Panc1 (cell line): ENCODE results near the gene TIGAR. TPM values are rescaled to one million over a fixed set of nuclear protein-coding genes. Genes with fewer than 3 reads are reported as not detected.

Source experiments
- ATAC-seq: fragments of 200-7000 bp; cut with Tn5 transposase; 2 replicates; pipeline ENCODE4 v1.9.1; 2020; ENCODE audit warnings: mild to moderate bottlenecking, moderate library complexity
- BruUV-seq: library from RNA; stranded (reverse); fragments of 400-500 nt; replicated peaks from 2 replicates; lab custom pipeline; 2021; lab: Mats Ljungman, UMichigan
- CTCF ChIA-PET: fragments of 300-600 bp; sonication (Branson Sonifier 250); formaldehyde crosslinking; loops from one replicate; lab custom pipeline; 2022; ENCODE audit warnings: antibody characterized with exemption; lab: Charles Lee
- POLR2A ChIA-PET: fragments of 300-600 bp; sonication (Branson Sonifier 250); formaldehyde crosslinking; loops from one replicate; lab custom pipeline; 2022; ENCODE audit warnings: antibody characterized with exemption; lab: Charles Lee
- DNase-seq: peaks from one replicate; pipeline ENCODE4 v3.0.0-alpha.2; 2010; ENCODE audit warnings: low read depth, low spot score
- H3K27ac ChIP-seq: 2 replicates; pipeline ENCODE4 v1.5.1; 2011; ENCODE audit warnings: mild to moderate bottlenecking, low read length, inconsistent platforms
- H3K27me3 ChIP-seq: fragments of 200-500 bp; sonication (Bioruptor generic); 2 replicates; pipeline ENCODE4 v1.6.0; 2014; ENCODE audit warnings: low read length, inconsistent platforms; ENCODE audit not compliant: control insufficient read depth, insufficient read depth
- H3K36me3 ChIP-seq: fragments of 200-500 bp; sonication (Bioruptor generic); 2 replicates; pipeline ENCODE4 v1.5.1; 2014; ENCODE audit warnings: inconsistent platforms, mild to moderate bottlenecking, low read length, moderate library complexity; ENCODE audit not compliant: control insufficient read depth, insufficient read depth
- H3K4me1 ChIP-seq: 2 replicates; pipeline ENCODE4 v1.5.1; 2011; ENCODE audit warnings: inconsistent platforms, mild to moderate bottlenecking, low read length, moderate library complexity; ENCODE audit not compliant: control insufficient read depth, insufficient read depth
- H3K4me3 ChIP-seq, 2 experiments: 2 replicates each; pipeline ENCODE4 v1.5.1; 2011 to 2012; ENCODE audit warnings: low read depth in 2 of 2, low read length in 2 of 2, mild to moderate bottlenecking in 2 of 2, inconsistent platforms in 1 of 2, moderate library complexity in 1 of 2
- H3K9me3 ChIP-seq: fragments of 200-500 bp; sonication (Bioruptor generic); 2 replicates; pipeline ENCODE4 v1.5.1; 2014; ENCODE audit warnings: low read depth, mild to moderate bottlenecking, inconsistent platforms, low read length, moderate library complexity; ENCODE audit not compliant: control insufficient read depth, insufficient read depth
- POLR2AphosphoS5 ChIP-seq: IDR thresholded peaks from 2 replicates; pipeline ENCODE4 v1.6.1; 2012; ENCODE audit warnings: mild to moderate bottlenecking, low read depth, low read length, moderate library complexity
- SIN3A ChIP-seq: IDR thresholded peaks from 2 replicates; pipeline ENCODE4 v1.6.1; 2012; ENCODE audit warnings: low read depth, mild to moderate bottlenecking, low read length, moderate library complexity, borderline replicate concordance; ENCODE audit not compliant: insufficient read depth
- TCF7L2 ChIP-seq: IDR thresholded peaks from 2 replicates; pipeline ENCODE4 v1.6.1; 2011; ENCODE audit warnings: mild to moderate bottlenecking, low read depth, low read length, inconsistent platforms
- in situ Hi-C: cut with HindIII; loops from 2 replicates; pipeline ENCODE4 v1.10.0; 2016; ENCODE audit warnings: low sequenced_read_pairs, low pct_unique_long_range_greater_than_20kb
- intact Hi-C: fragments of 100-400 bp; cut with micrococcal nuclease; formaldehyde crosslinking; loops from one replicate; pipeline ENCODE4 v1.10.0; 2022; ENCODE audit not compliant: unreplicated experiment
- total RNA-seq: library from RNA; stranded (reverse); gene quantifications from one replicate; pipeline ENCODE4 v1.2.1, GENCODE V29; 2021; ENCODE audit not compliant: unreplicated experiment
- TF ChIP-seq, protein P1 (sequence below): fragments of 450-650 bp; IDR thresholded peaks from 2 replicates; pipeline ENCODE4 v1.5.1; 2017; ENCODE audit warnings: mild to moderate bottlenecking
- TF ChIP-seq, protein P2 (sequence below), 2 experiments: IDR thresholded peaks; 2 replicates each; pipeline ENCODE4 v1.6.1; 2011 to 2012; ENCODE audit warnings: low read depth in 2 of 2, control low read depth in 1 of 2, low read length in 1 of 2, mild to moderate bottlenecking in 1 of 2, moderate library complexity in 1 of 2; ENCODE audit not compliant: insufficient read depth in 1 of 2

TIGAR gene
- total RNA-seq, 1 experiment from 2014 or later, result 17.4 TPM

DNA sequence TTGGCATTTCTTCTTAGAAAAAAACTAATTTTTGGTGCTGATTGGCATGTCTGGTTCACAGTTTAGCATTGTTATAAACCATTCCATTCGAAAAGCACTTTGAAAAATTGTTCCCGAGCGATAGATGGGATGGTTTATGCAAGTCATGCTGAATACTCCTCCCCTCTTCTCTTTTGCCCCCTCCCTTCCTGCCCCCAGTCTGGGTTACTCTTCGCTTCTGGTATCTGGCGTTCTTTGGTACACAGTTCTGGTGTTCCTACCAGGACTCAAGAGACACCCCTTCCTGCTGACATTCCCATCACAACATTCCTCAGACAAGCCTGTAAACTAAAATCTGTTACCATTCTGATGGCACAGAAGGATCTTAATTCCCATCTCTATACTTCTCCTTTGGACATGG is 20.1 kb upstream of the TIGAR start:
- Histone ChIP-seq H3K9me3 (no peaks in the 10 kb centered on the region), H3K36me3 (no peaks in the 10 kb centered on the region), H3K27me3 (peaks cover 2% of the 10 kb centered on the region; the same call in 1 of the 2 replicates), H3K4me3 (no peak overlapping the region), H3K27ac (no peak overlapping the region), H3K4me1 (no peaks in the 10 kb centered on the region)
- POLR2A ChIA-PET, result no interaction called here
- CTCF ChIA-PET, result no interaction called here
- ATAC-seq (no peak), DNase-seq (no peak)
- TF ChIP-seq TCF7L2 (no peak), POLR2AphosphoS5 (no peak), SIN3A (no peak)
- TF ChIP-seq, protein P1, sequence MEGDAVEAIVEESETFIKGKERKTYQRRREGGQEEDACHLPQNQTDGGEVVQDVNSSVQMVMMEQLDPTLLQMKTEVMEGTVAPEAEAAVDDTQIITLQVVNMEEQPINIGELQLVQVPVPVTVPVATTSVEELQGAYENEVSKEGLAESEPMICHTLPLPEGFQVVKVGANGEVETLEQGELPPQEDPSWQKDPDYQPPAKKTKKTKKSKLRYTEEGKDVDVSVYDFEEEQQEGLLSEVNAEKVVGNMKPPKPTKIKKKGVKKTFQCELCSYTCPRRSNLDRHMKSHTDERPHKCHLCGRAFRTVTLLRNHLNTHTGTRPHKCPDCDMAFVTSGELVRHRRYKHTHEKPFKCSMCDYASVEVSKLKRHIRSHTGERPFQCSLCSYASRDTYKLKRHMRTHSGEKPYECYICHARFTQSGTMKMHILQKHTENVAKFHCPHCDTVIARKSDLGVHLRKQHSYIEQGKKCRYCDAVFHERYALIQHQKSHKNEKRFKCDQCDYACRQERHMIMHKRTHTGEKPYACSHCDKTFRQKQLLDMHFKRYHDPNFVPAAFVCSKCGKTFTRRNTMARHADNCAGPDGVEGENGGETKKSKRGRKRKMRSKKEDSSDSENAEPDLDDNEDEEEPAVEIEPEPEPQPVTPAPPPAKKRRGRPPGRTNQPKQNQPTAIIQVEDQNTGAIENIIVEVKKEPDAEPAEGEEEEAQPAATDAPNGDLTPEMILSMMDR, result no peak
- TF ChIP-seq, protein P2, sequence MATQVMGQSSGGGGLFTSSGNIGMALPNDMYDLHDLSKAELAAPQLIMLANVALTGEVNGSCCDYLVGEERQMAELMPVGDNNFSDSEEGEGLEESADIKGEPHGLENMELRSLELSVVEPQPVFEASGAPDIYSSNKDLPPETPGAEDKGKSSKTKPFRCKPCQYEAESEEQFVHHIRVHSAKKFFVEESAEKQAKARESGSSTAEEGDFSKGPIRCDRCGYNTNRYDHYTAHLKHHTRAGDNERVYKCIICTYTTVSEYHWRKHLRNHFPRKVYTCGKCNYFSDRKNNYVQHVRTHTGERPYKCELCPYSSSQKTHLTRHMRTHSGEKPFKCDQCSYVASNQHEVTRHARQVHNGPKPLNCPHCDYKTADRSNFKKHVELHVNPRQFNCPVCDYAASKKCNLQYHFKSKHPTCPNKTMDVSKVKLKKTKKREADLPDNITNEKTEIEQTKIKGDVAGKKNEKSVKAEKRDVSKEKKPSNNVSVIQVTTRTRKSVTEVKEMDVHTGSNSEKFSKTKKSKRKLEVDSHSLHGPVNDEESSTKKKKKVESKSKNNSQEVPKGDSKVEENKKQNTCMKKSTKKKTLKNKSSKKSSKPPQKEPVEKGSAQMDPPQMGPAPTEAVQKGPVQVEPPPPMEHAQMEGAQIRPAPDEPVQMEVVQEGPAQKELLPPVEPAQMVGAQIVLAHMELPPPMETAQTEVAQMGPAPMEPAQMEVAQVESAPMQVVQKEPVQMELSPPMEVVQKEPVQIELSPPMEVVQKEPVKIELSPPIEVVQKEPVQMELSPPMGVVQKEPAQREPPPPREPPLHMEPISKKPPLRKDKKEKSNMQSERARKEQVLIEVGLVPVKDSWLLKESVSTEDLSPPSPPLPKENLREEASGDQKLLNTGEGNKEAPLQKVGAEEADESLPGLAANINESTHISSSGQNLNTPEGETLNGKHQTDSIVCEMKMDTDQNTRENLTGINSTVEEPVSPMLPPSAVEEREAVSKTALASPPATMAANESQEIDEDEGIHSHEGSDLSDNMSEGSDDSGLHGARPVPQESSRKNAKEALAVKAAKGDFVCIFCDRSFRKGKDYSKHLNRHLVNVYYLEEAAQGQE (IDR thresholded peaks at IDR 0.05; ENCODE audit: insufficient read depth in 1 of 2, low read depth in 2 of 2, low read length in 1 of 2), result no peak
- BruUV-seq, result no TSS peak
- intact Hi-C loops, result no loop called here
- in situ Hi-C loops, result no loop called here

DNA sequence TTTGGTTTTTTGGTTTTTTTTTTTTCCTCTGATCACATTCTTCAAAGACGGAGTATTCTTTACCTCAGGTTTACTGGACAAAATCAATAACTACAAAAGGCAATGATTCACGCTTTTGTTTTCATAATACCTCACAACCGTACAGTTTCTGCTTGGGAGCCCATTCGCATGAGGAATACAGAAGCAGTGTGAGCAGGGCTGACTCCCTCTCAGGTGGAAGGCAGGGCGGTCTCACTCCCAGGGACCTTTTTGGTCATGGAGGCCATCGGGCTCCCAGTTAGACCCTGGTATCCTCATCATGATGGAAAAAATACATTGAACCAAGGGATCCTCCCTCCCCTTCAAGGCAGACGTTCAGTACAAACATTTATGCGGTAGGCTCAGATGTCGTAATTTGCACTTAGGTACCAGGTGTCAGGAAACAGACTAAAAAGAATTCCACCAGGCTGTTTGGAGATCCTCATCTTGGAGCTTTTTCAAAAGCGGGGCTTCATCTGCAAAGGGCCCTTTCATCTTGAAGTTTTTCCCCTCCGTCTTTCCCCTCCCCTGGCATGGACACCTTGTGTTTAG is 19.0 kb upstream of the TIGAR start:
- no peaks in the 10 kb centered on the region for H3K9me3 ChIP-seq
- ATAC-seq, result no peak
- CTCF ChIA-PET, result no interaction called here
- no peak overlapping the region for H3K27ac ChIP-seq
- DNase-seq, result no peak
- H3K4me1 ChIP-seq, result no peaks in the 10 kb centered on the region
- peaks cover 2% of the 10 kb centered on the region; the same call in 1 of the 2 replicates for H3K27me3 ChIP-seq
- BruUV-seq, result no TSS peak
- TF ChIP-seq, protein P2 (IDR thresholded peaks at IDR 0.05; ENCODE audit: insufficient read depth in 1 of 2, low read depth in 2 of 2, low read length in 1 of 2), result no peak
- TF ChIP-seq, protein P1, result no peak
- TF ChIP-seq POLR2AphosphoS5, result no peak
- TF ChIP-seq TCF7L2, result no peak
- no peak for TF ChIP-seq SIN3A
- H3K36me3 ChIP-seq, result no peaks in the 10 kb centered on the region
- intact Hi-C loops (no loop called here), in situ Hi-C loops (no loop called here)
- POLR2A ChIA-PET, result interaction anchor here (0.6 kb wide), 1 partner anchor 26 kb away, joined by 6 read pairs; no protein-coding TSS in a partner anchor
- no peak overlapping the region for H3K4me3 ChIP-seq
